EL (cell line): Measurements from ENCODE around the gene SLC12A7.

Experiments
- DNase-seq: peaks from one replicate; pipeline ENCODE4 v3.0.0-alpha.2; 2016

SLC12A7 gene

DNA sequence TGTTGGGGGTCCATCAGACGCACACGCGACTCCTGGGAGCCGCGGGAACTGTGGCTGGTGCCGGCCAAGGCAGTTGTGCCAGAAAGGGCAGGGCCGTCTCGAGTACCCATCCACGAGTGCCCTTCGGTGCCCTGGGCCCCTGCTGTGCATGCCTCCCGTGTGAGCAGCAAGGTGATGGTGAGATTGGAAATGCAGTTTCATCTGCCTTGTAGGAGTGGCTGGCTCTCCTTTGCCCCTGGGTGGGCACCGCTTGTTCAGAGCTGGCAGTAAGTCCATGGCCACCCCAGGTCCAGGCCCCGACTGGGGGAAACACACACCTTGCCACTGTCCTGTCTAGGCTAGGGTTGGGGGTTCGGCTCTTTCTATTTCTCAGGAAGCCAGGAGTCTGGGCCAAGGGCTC lies 97.5 kb downstream of the SLC12A7 start:
- no peak for DNase-seq

DNA sequence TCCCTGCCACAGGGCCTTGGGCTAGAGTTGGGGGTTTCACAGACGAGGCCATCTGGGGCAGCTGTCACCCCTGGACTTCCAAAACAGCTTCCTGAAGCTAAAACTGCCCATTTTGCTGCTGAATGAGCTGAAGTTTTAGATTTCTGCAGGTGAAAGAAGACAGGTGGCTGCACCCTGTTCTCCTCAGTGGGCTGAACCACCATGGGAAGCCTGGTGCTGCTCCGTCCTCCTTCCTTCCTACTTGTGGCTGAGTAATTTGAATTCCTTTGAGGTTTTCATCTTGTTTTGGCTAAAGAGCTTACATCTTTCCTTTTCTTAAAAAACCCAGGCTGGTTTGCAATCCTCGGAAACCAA lies 97.9 kb downstream of the SLC12A7 start:
- DNase-seq: no peak

DNA sequence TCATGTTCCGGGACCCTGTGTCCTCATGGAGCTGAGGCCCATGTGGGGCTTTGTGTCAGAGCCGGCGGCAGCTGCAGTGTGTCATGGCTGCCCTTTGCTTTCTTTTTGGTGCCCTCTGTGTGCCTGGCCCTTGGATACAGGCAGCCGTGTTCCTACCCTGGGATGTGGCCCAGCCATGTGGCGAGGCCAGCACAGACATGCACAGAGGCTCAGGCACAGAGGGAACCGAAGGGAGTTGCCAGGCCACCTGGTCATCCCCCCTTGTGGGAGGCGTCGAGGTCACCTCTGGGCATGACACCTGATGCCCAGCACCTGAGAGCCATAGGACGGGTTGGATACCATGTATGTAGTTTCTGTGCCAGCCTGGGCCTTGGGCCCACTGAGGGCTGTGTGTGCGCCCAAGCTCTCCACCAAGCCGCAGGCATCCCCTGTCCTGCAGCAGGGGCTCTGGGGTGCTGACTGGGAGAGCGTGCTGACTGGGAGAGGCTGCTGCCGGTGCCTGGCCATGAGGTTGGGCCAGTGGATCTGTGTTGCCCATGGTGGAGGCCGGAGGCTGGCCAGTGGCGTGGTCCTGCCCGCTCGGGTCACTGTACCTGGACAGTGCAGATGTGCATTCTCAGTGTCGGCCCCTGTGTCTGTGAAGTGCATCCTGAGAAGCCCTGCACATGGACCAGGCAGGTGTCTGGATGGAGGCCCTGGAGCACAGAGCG lies 98.5 kb downstream of the SLC12A7 start:
- no peak for DNase-seq

DNA sequence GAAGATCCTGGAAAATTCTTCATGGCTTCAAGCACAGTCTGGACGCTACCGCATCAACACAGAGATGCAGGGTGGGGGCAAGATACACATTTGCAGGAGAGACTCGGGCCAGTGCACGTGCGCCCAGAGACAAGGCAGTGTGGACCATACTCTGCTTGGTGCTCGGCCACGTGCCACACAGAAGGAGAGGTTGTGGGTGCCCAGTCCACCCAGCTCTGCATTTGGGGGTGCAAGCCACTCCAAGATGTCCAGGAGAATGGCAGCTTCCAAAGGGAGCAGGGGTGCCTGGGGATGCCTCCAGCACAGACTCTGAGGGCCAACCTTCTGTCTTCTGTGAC lies 99.0 kb downstream of the SLC12A7 start:
- no peak for DNase-seq

DNA sequence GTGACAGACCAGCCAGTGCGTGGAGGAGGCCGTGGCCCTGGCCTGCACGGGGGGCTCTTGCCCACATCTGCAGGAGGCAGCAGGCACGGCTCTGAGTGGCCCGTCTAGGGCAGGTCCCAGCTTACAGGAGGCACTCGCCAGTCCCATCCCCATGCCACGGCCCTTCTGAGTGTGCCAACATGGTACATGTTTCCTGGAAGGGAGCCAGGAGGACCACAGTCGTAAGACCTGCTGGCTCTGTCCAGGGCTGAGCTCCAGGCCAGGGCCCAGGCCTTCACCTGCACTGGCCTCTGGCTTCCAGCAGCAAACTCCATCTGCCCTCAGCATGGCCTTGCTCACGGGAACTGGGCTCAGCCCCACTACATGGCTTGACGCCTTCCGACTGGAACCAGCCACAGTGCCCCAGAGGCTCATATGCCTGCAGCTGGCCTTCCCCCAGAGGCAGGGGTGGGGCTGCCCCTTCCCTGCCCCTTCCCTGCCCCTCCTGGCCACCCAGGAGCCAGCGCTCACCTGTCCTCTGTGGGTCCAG lies 99.5 kb downstream of the SLC12A7 start:
- DNase-seq: no peak

DNA sequence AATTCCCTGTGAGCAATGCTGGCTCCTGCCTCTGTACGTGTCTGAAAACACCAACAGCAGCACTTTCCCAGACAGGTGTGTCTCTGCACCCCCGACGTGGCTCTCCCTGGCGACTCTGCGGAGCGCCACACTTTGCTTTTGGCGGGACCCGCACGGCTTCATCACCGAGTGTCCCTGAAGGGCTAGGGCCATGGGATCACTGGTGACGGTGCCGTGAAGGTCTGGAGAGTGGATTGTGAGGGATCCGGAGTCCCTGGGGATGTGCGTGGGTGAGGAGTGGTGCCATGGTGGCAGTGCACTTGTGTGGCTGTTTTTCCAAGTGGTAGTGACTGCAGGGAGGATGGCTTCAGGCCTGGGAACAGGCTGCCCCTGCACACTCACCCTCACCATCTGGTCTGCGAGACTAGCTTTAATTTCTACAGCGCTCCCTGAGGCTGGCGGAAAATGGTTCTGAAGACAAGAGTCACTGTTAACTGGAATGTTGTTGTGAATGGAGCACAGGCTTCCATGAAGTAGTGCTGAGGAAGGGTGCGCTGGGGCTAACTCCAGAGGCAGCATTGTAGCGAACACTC lies 100.0 kb downstream of the SLC12A7 start:
- DNase-seq: no peak

DNA sequence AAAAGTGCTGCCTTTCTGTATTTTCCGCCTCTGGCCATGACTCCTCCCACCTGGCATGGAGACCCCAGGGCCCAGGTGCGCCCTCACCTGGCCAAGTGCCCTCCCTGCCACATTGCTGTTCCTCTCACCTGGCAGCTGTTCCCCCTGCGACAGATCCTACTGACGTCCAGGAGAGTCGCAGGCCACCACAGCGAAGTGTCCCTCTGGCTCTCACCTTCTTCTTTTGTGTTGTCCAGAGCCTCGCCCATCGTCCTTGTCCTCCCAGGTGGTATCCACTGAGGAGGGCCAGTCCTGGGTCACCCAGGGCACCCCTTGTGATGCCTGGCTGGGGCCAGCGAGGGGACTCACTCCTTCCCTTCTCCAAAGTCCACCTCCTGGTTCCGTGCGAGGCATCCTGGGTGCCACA lies 100.6 kb downstream of the SLC12A7 start:
- DNase-seq: no peak

DNA sequence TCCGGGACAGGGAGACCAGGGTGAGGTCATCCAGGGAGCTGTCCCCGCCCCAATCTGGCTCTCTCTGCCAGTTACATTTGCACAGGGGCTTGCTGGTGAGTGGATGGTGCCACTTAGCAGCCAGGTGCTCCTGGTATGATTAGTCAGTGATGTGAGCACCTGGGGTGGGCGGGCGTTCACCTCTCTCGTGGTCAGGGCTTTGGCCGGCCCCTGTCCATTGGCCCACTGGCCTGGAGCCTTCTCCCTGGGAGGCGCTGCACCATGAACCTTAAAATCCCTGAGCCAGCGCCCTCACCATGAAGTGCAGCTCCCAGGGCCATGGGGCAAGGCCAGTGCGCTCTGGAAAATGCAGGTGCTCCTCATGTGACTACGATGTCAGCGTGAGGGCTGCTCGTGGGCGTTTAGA lies 101.2 kb downstream of the SLC12A7 start:
- no peak for DNase-seq

DNA sequence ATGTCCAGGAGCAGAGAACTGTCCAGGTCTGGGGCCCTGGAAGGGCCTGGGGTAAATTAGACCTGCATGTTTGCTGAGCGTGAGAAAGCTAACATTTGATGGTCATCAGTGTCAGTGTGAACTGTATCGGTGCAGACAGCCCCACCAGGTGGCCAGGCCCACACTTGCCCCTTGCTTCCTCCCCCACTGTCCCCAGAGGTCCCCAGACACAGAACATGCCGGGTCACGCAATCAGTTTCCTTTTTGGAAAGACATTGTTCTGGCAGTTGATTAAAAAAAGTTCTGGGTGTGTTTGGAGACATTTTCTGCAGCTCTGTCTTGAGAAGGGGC lies 101.7 kb downstream of the SLC12A7 start:
- no peak for DNase-seq

DNA sequence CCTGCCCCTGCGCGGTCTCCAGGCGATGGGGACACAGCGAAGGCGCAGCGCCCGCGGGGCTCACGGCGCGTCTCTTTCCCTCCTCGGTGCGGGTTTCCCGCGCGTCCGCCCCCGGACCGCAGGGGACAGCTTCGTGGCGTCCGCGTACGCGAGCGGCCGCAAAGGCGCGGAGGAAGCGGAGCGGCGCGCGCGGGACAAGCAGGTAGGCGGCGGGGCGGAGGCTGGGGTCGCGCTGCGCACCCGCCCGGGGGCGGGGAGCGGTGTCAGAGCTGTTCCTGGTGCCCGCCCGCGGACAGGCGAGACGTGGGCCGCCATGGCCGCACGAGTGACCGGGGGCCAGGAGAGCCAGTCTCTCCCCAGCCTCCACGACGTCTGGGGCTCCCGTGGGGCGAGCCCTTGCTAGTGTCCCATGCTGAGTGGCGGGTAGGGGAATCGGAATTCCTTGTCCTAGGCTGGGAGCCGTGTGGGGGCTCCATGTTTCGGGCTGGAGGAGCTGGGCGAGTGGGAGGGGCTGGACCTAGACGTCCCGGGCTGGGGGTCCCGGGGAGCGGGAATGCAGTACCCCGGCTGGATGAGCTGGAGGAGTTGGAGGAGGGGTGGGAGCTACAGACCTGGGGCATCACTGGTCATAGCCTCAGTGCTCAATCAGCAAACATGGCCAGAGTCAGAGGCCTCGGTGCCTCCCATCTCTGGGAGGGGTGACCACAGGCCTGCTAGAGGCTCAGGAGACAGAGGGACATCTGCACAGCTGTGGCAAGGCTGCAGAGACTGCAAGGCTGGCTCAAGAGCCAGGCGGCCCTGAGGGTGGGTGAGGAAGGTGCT lies 102.3 kb downstream of the SLC12A7 start:
- DNase-seq: no peak

DNA sequence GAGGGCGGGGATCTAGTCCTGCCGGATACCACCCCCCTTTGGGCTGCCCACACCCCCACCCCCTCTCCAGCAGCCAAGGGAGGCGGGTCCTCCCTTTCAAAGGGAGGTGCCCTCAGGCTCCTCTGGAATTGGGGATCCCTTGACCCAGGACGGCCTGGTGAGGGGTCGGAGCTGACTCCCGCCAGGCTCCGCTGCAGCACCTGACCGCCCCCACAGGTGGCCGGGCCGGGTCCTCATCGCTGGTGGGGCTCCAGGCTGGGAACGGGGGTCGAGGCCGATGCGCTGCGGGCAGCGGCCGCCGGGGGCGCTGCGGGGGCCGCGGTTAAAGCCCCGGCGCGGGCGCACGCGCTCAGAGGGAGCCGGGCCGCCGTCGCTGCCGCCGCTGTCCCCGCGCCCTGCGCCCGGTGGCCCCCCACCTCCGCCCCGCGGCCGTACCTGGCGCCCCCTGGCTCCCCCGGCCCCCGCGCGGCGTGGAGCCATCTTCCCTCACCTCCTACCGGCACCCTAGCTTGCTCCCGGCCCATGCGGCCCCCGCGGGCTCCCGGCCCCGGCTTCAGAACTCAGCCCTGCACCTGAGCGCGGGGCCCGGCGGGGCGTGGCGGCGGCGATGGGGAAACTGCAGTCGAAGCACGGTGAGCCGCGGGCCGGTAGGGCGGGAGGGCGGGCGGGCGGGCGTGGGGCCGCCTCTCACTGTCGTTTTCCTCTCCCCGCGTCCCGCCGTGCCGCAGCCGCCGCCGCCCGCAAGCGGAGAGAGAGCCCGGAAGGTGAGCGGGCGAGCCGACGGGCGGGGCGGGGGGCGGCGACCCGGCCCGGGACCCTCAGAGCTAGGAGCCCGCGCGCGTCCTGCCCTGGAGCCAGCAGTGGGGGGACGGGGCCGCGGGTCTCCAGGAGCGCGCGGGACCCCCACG lies 103.2 kb downstream of the SLC12A7 start, which contains the start of gene NKD2:
TSS of gene NKD2 (plus strand) at position 352 of the 908 bp plus-strand sequence. CDS start at position 608, 256 bp downstream.
- DNase-seq: no peak

DNA sequence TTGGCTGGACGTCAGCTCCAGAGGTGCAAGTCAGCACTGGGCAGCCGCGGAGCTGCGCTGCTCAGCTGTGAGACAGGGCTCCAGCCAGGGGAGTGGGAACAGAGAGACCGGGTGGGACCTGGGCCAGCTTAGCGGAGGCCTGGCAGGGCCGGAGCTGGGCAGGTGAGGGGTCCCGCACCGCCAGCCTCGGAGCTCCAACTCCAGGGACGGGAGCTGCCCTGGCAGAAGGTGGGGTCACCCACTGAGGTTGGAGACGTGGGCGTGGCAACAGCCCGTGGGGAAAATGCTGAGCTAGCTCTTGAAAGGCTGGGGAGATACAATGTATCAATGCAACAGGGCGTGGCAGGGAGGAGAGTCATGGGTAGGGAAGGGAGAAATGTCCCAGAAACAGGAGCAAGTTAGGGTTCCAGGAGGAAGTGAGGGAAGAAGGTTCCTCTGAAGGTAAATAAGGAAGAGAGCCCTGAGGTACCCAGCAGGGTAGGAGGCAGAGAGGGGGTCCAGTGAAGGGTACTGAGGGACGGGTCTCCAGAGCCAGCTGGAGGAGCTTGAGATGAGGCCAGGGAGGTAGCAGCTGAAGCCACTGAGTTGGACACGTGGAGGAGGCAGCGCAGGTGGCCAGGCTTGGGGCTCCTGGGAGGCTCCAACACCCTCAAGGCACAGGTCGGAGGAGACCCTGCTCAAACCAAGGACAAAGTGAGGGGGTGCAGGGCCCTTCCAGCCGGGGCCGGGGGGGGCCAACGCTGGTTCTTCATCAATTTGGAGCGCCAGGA lies 104.0 kb downstream of the SLC12A7 start:
- no peak for DNase-seq

DNA sequence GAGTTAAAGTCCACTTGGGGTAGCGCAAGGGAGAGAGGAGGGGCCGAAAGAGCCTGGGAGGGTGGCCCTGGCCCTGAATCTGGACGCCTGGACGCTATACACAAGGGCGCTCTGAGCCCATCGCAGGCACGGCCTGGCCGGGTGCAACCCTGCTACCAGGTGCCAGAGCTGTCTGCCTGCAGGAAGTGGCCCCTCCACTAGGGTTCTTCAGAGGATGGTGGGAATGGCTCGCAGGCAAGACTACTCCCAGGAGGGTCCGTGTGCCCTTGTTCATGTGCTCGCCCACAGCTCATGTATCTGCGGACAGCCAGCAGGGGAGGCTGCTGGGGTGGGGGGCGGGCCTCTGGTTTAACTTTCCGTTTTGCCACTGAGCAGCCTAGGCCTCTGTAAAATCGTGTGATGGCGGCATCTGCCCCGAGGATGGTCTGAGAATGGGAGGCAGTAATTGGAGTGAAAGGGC lies 104.6 kb downstream of the SLC12A7 start:
- no peak for DNase-seq

DNA sequence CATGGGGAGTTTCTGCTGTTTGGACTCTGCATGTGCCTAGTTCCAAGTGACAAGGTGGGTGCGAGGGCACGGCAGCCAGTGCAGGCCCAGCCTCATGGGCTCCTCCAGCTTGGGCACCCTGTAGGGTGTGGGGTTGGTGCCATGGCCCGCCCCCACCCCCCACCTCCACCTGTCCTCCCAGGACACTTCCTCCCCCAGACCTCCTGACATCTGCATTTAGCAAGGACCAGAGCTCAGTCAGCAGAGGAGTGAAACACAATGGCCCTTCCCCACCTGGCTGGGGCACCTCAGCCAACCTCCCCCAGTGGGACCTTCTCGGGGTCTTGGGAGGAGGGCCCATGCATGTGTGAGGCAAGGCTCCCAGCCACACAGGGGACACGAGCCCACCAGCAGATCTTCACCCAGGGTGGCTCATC lies 105.2 kb downstream of the SLC12A7 start:
- no peak for DNase-seq

DNA sequence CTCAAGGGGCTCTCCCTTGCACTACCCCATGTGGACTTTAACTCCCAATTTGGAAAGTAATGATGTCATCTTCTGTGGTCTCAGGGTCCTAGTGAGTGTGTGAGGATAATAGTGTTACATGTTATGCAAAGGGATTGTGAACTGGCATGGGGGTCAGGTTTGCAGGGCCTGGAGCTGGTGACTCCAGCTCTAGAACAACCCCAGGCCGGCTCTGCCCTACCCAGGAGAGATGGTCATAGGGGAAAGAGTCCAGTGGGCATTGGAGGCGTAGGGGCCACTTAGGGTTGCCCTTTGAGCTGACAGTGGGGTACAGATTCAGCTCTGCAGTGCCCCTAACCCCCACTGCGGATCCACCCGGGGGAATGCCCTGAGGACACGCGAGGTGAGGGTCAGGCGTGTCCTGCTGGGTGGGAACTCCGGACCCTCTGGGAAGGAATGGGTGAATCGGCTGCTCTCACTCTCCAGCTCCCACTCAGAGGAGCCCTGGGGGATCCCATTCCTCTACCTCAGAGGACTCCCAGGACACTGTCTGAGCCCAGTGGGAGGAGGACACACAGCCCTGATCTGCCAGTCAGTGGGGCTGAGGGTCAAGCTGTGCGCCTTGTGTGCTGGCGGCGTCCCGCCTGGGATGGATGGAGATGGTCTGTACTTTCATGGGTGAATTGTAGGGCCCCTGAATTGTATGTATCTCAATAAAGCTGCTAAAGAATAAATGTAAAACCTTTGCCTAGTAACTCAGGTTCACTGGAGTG lies 105.8 kb downstream of the SLC12A7 start:
- no peak for DNase-seq

DNA sequence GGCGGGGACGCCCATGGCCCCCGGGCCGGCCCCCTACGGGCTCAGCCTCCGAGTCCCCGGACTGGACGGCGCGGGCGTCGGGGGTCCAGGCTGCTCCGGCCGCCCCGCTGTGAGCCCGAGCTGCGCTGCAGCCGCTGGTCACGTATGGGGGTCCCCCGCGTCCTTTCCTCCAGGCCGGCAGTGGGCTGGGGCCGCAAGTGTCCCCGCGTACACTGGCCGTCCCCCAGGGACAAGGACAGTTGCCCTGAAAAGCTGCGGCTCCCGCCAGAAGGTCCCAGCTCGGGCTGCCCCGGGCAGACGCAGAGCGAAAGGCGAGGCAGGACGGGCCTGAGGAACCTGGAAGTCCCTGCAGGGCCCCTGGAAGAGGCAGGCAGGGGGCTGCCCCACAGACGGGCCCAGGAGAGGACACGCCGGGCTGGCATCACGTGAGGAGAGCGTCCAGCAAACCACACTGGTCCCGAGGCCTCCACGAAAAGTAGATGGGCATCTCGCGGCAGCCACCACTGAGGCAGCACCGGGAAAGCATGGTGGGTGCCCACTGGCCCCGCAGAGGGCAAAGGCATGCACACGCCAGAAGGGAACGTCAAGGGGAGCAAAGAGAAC lies 106.5 kb downstream of the SLC12A7 start:
- no peak for DNase-seq

DNA sequence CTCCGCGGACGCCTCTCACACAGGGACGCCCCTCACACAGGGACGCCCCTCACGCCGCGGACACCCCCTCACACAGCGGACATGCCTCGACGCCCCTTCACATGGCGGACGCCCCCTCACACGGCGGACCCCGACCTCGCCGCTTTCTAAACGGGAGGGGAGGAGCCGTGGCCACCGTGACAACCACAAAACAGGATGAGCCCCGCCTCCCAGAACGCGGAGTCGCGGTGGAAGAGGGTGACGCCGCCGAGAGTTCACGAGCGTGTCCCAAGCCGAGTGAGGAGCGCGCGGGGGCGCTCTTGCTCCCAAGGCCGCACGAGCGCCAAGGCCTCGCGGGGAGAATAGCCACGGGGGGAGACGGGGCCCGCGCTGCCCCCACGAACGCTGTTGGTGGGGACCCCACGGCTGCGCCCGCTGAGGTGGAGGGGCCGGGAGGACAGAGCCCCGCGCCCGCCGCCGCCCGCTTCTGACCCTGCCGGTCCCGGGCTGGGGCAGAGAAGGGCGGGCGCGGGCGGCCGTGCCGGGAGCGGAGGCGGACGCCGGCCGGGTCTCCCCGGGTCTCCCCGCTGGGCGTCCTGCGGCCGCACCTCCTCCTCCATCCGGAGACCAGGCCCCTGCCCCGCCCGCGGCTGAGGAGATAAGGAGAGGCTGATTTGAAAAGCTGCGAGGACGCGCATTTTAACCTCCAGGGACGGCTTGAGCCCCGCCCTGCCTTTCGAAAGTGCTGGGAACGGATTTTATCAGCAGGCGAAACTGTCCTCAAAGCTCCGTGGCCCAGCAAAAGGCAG lies 107.2 kb downstream of the SLC12A7 start:
- peak; percentile 42 for DNase-seq

DNA sequence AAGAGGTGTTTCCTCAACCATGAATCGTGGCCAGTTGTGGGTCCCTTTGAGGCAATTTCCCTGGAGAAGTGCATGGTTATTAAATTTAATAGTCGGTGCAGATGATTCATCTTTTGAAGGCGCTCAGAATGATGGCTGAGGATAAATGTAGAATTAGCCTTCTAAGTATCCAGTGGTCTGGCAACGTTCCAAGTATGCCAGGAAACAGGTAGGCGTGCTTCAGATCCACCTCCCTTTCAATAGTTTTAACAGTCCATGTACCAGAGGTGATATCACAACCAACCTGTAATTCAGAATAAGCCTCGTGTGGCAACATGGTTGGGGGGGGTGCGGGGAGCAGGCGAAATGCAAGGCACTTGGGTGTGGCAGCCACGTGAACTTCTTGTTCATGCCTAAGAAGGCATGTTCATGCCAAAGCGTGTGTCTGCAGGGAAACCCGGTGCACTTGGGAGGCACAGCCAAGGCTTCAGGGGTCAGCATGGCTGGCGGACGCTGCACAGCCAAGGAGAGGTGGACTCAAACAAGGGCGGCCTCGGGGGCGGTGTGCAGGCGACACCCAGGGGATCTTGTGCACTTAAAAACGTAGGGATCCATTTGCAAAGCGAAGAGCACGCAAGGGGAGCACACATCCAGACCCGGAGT lies 108.4 kb downstream of the SLC12A7 start:
- DNase-seq: no peak

DNA sequence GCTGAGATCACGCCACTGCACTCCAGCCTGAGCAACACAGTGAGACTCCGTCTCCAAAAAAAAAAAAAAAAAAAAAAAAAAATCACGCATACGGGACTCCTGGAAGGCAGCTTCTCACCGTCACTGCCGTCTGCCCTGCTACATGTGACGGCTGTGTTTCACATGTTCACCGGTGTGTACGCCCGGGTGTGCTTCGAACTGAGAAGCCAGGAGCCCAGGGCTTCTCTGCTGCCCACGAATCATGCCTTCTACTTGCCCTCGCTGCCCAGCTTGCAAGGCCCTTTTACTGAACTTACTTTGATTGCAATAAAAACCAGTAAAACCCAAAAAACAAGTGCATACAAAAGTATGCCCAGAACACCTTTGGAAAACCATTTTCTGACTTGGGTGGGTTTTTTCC lies 109.0 kb downstream of the SLC12A7 start:
- no peak for DNase-seq

DNA sequence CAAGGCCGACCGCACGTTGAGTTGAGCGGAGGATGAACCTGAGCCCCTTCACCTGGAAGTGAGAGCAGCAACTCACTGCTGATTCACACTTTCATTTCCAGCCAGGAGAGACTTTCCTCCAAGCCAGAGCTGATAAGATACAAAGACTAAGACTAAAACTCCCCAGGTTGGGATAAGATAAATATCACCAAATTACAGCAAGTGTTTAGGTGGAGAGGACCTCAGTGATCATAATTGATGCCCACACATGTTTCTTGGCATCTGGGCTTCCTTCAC lies 109.7 kb downstream of the SLC12A7 start:
- no peak for DNase-seq
